ENCODE data around the gene NFIL3. TPM values are rescaled to one million over a fixed set of nuclear protein-coding genes. Genes with fewer than 3 reads are reported as not detected.
"Not testable (repeated sequence)": the region's sequence is repeated elsewhere in the genome, so short reads cannot be mapped to it uniquely, and the experiment has no call there.

NFIL3 gene
- total and polyA plus RNA-seq, 2 experiments from 2014 or later: 4.1 to 7.5 TPM

DNA sequence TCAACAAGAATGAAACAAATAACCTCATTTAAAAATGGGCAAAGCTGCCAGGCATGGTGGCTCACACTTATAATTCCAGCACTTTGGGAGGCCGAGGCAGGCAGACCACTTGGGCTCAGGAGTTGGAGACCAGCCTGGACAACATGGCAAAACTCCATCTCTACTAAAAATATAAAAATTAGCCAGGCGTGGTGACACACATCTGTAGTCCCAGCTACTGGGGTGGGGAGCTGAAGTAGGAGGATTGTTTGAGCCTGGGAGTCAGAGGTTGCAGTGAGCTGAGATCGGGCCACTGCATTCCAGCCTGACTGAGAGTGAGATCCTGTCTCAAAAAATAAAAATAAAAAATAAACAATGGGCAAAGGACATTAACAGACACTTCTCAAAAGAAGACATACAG is 53.6 kb downstream of the NFIL3 start:
- H3K79me2 ChIP-seq (replicated peaks; ENCODE audit: insufficient read depth); H3K27ac Mint-ChIP-seq; H2AFZ ChIP-seq; H3F3A ChIP-seq (replicated peaks; ENCODE audit: low read depth); H3K27me3 Mint-ChIP-seq (ENCODE audit: insufficient read depth, low read depth, poor library complexity); H3K9me3 Mint-ChIP-seq; H3K27me3 ChIP-seq (ENCODE audit: insufficient read depth); H3K4me1 Mint-ChIP-seq; H4K20me1 ChIP-seq (replicated peaks; ENCODE audit: insufficient read depth); H3K4me2 ChIP-seq; H3K9me2 ChIP-seq (ENCODE audit: insufficient read depth); ATAC-seq; H3K36me3 Mint-ChIP-seq (ENCODE audit: low read depth); H3K4me3 ChIP-seq; H3K4me1 ChIP-seq (ENCODE audit: insufficient read depth); H3K36me3 ChIP-seq (ENCODE audit: insufficient read depth); H3K27ac ChIP-seq (ENCODE audit: low read depth); H3K4me3 Mint-ChIP-seq; DNase-seq (ENCODE audit: low spot score): not testable (repeated sequence)

DNA sequence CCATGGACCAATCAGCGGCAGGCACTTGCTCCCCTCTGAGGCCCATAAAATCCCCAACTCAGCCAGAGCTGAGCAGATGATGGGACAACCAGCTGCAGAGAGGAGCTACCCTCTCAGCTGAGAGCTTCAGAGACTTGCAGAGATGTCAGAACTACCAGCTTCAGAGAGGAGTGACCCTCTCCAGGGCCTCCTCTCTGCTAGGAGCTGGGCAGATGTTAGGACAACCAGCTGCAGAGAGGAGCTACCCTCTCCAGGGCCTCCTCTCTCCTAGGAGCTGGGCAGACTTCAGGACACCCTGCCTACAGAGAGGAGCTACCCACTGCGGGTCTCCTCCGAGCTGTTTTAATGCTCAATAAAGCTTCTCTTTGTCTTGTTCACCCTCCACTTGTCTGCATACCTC is 58.9 kb downstream of the NFIL3 start:
- no peak overlapping the region for H3K4me2 ChIP-seq
- H3K4me3 ChIP-seq: no peak overlapping the region
- Mint-ChIP-seq H3K27ac (no peak overlapping the region), H3K27me3 (ENCODE audit: insufficient read depth, low read depth, poor library complexity) (peaks cover 12% of the 10 kb centered on the region), H3K9me3 (peaks cover 11% of the 10 kb centered on the region), H3K4me3 (no peak overlapping the region), H3K4me1 (peaks cover 11% of the 10 kb centered on the region), H3K36me3 (ENCODE audit: low read depth) (peaks cover 10% of the 10 kb centered on the region)
- no peak overlapping the region for H3K27ac ChIP-seq (ENCODE audit: low read depth)
- H3K36me3 ChIP-seq (ENCODE audit: insufficient read depth): peaks cover 3% of the 10 kb centered on the region; the same call in 1 of the 2 replicates
- no peaks in the 10 kb centered on the region for H3F3A ChIP-seq (replicated peaks; ENCODE audit: low read depth)
- ATAC-seq (no peak), DNase-seq (ENCODE audit: low spot score) (no peak)
- no peak for TF ChIP-seq EZH2 (IDR thresholded peaks at IDR 0.05; ENCODE audit: low read depth, unreplicated experiment)
- no peak for TF ChIP-seq ZNF331 (CRISPR knock-in tag; IDR thresholded peaks at IDR 0.05; ENCODE audit: low read depth)
- no peak for TF ChIP-seq NANOG (IDR thresholded peaks at IDR 0.05; ENCODE audit: borderline replicate concordance)
- TF ChIP-seq ZNF114 (CRISPR knock-in tag; IDR thresholded peaks at IDR 0.05): no peak
- no peak for TF ChIP-seq POLR2AphosphoS5 (IDR thresholded peaks at IDR 0.05; ENCODE audit: low read depth)
- no peak for TF ChIP-seq JUNB (IDR thresholded peaks at IDR 0.05; ENCODE audit: unreplicated experiment)
- H3K4me1 ChIP-seq (ENCODE audit: insufficient read depth): peaks cover 9% of the 10 kb centered on the region
- no peak overlapping the region for H2AFZ ChIP-seq
- H3K9me2 ChIP-seq (ENCODE audit: insufficient read depth): 0 out of 2 replicates have a peak, but pooled peaks cover 8% of the 10 kb centered on the region
- H4K20me1 ChIP-seq (replicated peaks; ENCODE audit: insufficient read depth): peaks cover 9% of the 10 kb centered on the region
- H3K79me2 ChIP-seq (replicated peaks; ENCODE audit: insufficient read depth): peaks cover 9% of the 10 kb centered on the region
- H3K27me3 ChIP-seq (ENCODE audit: insufficient read depth): no peaks in the 10 kb centered on the region

- no peak for ATAC-seq
- no peak overlapping the region for H3K4me3 Mint-ChIP-seq
- TF ChIP-seq, protein P1, sequence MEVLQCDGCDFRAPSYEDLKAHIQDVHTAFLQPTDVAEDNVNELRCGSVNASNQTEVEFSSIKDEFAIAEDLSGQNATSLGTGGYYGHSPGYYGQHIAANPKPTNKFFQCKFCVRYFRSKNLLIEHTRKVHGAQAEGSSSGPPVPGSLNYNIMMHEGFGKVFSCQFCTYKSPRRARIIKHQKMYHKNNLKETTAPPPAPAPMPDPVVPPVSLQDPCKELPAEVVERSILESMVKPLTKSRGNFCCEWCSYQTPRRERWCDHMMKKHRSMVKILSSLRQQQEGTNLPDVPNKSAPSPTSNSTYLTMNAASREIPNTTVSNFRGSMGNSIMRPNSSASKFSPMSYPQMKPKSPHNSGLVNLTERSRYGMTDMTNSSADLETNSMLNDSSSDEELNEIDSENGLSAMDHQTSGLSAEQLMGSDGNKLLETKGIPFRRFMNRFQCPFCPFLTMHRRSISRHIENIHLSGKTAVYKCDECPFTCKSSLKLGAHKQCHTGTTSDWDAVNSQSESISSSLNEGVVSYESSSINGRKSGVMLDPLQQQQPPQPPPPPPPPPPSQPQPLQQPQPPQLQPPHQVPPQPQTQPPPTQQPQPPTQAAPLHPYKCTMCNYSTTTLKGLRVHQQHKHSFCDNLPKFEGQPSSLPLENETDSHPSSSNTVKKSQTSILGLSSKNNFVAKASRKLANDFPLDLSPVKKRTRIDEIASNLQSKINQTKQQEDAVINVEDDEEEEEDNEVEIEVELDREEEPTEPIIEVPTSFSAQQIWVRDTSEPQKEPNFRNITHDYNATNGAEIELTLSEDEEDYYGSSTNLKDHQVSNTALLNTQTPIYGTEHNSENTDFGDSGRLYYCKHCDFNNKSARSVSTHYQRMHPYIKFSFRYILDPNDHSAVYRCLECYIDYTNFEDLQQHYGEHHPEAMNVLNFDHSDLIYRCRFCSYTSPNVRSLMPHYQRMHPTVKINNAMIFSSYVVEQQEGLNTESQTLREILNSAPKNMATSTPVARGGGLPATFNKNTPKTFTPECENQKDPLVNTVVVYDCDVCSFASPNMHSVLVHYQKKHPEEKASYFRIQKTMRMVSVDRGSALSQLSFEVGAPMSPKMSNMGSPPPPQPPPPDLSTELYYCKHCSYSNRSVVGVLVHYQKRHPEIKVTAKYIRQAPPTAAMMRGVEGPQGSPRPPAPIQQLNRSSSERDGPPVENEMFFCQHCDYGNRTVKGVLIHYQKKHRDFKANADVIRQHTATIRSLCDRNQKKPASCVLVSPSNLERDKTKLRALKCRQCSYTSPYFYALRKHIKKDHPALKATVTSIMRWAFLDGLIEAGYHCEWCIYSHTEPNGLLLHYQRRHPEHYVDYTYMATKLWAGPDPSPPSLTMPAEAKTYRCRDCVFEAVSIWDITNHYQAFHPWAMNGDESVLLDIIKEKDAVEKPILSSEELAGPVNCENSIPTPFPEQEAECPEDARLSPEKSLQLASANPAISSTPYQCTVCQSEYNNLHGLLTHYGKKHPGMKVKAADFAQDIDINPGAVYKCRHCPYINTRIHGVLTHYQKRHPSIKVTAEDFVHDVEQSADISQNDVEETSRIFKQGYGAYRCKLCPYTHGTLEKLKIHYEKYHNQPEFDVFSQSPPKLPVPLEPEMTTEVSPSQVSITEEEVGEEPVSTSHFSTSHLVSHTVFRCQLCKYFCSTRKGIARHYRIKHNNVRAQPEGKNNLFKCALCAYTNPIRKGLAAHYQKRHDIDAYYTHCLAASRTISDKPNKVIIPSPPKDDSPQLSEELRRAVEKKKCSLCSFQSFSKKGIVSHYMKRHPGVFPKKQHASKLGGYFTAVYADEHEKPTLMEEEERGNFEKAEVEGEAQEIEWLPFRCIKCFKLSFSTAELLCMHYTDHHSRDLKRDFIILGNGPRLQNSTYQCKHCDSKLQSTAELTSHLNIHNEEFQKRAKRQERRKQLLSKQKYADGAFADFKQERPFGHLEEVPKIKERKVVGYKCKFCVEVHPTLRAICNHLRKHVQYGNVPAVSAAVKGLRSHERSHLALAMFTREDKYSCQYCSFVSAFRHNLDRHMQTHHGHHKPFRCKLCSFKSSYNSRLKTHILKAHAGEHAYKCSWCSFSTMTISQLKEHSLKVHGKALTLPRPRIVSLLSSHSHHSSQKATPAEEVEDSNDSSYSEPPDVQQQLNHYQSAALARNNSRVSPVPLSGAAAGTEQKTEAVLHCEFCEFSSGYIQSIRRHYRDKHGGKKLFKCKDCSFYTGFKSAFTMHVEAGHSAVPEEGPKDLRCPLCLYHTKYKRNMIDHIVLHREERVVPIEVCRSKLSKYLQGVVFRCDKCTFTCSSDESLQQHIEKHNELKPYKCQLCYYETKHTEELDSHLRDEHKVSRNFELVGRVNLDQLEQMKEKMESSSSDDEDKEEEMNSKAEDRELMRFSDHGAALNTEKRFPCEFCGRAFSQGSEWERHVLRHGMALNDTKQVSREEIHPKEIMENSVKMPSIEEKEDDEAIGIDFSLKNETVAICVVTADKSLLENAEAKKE (CRISPR knock-in tag; IDR thresholded peaks at IDR 0.05): no peak
- no peak for TF ChIP-seq POLR2AphosphoS5 (IDR thresholded peaks at IDR 0.05; ENCODE audit: low read depth)
- TF ChIP-seq ZNF331 (CRISPR knock-in tag; IDR thresholded peaks at IDR 0.05; ENCODE audit: low read depth): no peak
- no peak for TF ChIP-seq STAT1 (IDR thresholded peaks at IDR 0.05; ENCODE audit: unreplicated experiment)
- TF ChIP-seq CTCF (conservative IDR thresholded peaks at IDR 0.05; ENCODE audit: low read depth in 2 of 2): no peak
Measured at GRCh38 chr9:91364005-91364404, 59.6 kb downstream of the NFIL3 start.

More at GRCh38 chr9:91364005-91364404, 59.6 kb downstream of the NFIL3 start:
- H2AFZ ChIP-seq: no peak overlapping the region
- H3K9me2 ChIP-seq (ENCODE audit: insufficient read depth): 0 out of 2 replicates have a peak, but pooled peaks cover 8% of the 10 kb centered on the region
- peaks cover 3% of the 10 kb centered on the region; the same call in 1 of the 2 replicates for H3K36me3 ChIP-seq (ENCODE audit: insufficient read depth)
- H3K4me1 ChIP-seq (ENCODE audit: insufficient read depth): peaks cover 14% of the 10 kb centered on the region
- Mint-ChIP-seq H3K9me3 (peaks cover 11% of the 10 kb centered on the region), H3K27ac (no peak overlapping the region), H3K27me3 (ENCODE audit: insufficient read depth, low read depth, poor library complexity) (peaks cover 12% of the 10 kb centered on the region), H3K4me1 (peaks cover 17% of the 10 kb centered on the region), H3K36me3 (ENCODE audit: low read depth) (peaks cover 17% of the 10 kb centered on the region)
- no peak overlapping the region for H3K4me2 ChIP-seq
- no peak overlapping the region for H3K27ac ChIP-seq (ENCODE audit: low read depth)
- H3K27me3 ChIP-seq (ENCODE audit: insufficient read depth): no peaks in the 10 kb centered on the region
- no peak for DNase-seq (ENCODE audit: low spot score)
- peaks cover 16% of the 10 kb centered on the region for H3K79me2 ChIP-seq (replicated peaks; ENCODE audit: insufficient read depth)
- H3K4me3 ChIP-seq: no peak overlapping the region
- H3F3A ChIP-seq (replicated peaks; ENCODE audit: low read depth): no peaks in the 10 kb centered on the region
- H4K20me1 ChIP-seq (replicated peaks; ENCODE audit: insufficient read depth): peaks cover 16% of the 10 kb centered on the region

Data from GM23338 (cell line).